ENCODE data around the gene TFDP1. TPM values are rescaled to one million over a fixed set of nuclear protein-coding genes. Genes with fewer than 3 reads are reported as not detected.

The TFDP1 gene
- polyA plus RNA-seq, 1 experiment = 99.8 TPM

DNA sequence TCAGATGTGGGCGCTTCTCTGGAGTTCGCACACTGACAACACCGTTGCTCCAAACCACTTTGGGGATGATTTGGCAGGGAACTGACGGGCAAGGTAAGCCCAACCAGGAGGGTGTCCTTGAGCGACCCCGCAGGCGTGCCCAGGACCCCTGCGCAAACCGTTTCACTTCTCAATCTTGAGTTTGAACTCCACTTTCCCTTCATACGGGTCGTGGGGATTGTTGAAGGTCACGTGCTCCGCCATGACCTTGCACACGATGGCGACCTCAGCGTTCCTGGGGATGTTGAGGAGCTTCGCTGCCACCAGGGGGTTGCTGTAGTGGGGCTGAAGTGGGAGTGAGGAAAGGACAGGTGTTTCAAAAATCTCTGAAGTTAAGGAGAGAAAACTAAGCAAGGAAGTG, 64.7 kb downstream of the TFDP1 start:
- POLR2A ChIA-PET = no interaction called here
- H3K27me3 ChIP-seq (ENCODE audit: control insufficient read depth, insufficient read depth, low read length) = 0 out of 2 replicates have a peak, but pooled peaks cover 2% of the 10 kb centered on the region
- DNase-seq (ENCODE audit: low read depth) = no peak
- TF ChIP-seq, protein P1, sequence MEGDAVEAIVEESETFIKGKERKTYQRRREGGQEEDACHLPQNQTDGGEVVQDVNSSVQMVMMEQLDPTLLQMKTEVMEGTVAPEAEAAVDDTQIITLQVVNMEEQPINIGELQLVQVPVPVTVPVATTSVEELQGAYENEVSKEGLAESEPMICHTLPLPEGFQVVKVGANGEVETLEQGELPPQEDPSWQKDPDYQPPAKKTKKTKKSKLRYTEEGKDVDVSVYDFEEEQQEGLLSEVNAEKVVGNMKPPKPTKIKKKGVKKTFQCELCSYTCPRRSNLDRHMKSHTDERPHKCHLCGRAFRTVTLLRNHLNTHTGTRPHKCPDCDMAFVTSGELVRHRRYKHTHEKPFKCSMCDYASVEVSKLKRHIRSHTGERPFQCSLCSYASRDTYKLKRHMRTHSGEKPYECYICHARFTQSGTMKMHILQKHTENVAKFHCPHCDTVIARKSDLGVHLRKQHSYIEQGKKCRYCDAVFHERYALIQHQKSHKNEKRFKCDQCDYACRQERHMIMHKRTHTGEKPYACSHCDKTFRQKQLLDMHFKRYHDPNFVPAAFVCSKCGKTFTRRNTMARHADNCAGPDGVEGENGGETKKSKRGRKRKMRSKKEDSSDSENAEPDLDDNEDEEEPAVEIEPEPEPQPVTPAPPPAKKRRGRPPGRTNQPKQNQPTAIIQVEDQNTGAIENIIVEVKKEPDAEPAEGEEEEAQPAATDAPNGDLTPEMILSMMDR (IDR thresholded peaks at IDR 0.05; ENCODE audit: insufficient read depth, low read depth, low read length) = no peak
- H3K36me3 ChIP-seq (ENCODE audit: control insufficient read depth, insufficient read depth, low read length) = no peaks in the 10 kb centered on the region
- CTCF ChIA-PET = no interaction called here
- H3K4me3 ChIP-seq (ENCODE audit: low read depth, low read length) = no peak overlapping the region

DNA sequence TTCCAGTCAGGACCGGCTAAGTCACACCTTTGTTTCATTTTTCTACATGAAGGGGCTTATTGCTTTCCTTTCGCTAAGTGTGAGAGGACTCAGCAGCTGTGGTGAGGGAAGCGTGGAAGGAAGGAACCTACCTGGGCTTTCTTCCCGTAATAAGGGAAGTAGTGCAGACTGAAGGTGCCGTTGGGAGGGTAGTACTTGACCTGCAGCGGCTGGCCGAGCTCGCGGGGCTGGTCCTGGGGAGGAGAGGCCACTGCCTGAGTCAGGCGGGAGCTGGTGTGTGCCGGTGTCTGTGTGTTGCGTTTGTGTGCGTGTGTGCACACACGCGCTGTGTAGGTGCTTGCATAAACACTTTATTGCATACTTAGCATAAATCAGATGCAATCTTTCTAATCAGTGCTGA, 65.7 kb downstream of the TFDP1 start:
- no peaks in the 10 kb centered on the region for H3K36me3 ChIP-seq (ENCODE audit: control insufficient read depth, insufficient read depth, low read length)
- H3K4me3 ChIP-seq (ENCODE audit: low read depth, low read length) = no peak overlapping the region
- CTCF ChIA-PET = interaction anchor here (0.7 to 1.2 kb wide), 2 partner anchors 74 to 546 kb away, joined by 3 read pairs; no protein-coding TSS in a partner anchor
- H3K27me3 ChIP-seq (ENCODE audit: control insufficient read depth, insufficient read depth, low read length) = 0 out of 2 replicates have a peak, but pooled peaks cover 2% of the 10 kb centered on the region
- POLR2A ChIA-PET = no interaction called here
- no peak for DNase-seq (ENCODE audit: low read depth)
- TF ChIP-seq, protein P1 (IDR thresholded peaks at IDR 0.05; ENCODE audit: insufficient read depth, low read depth, low read length) = no peak

DNA sequence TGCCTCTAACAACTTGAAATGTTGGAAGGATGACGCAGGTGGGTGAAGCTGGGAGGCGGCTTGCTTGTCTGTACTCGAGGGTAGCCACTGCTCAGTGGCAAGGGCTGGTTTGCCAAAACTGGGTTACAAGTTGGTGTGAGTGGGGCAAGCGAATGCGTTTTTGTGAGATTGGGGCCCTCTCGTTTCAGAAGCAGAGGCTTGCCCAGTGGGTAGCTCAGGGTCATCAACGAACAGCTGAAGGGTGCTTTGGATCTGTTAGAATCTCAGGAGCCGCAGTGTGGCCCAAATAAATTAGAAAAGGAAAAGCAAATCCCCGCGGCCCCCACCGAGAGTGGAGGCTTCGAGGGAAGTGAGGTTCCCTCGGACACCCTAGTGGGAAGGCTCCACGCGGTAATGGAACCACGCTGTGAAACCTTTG, 66.2 kb downstream of the TFDP1 start:
- TF ChIP-seq, protein P1 (IDR thresholded peaks at IDR 0.05; ENCODE audit: insufficient read depth, low read depth, low read length) = no peak
- ChIA-PET POLR2A (no interaction called here), CTCF (interaction anchor here (1.2 kb wide), 1 partner anchor 74 kb away, joined by 3 read pairs; no protein-coding TSS in a partner anchor)
- Histone ChIP-seq H3K4me3 (ENCODE audit: low read depth, low read length) (no peak overlapping the region), H3K36me3 (ENCODE audit: control insufficient read depth, insufficient read depth, low read length) (no peaks in the 10 kb centered on the region), H3K27me3 (ENCODE audit: control insufficient read depth, insufficient read depth, low read length) (0 out of 2 replicates have a peak, but pooled peaks cover 2% of the 10 kb centered on the region)
- no peak for DNase-seq (ENCODE audit: low read depth)

DNA sequence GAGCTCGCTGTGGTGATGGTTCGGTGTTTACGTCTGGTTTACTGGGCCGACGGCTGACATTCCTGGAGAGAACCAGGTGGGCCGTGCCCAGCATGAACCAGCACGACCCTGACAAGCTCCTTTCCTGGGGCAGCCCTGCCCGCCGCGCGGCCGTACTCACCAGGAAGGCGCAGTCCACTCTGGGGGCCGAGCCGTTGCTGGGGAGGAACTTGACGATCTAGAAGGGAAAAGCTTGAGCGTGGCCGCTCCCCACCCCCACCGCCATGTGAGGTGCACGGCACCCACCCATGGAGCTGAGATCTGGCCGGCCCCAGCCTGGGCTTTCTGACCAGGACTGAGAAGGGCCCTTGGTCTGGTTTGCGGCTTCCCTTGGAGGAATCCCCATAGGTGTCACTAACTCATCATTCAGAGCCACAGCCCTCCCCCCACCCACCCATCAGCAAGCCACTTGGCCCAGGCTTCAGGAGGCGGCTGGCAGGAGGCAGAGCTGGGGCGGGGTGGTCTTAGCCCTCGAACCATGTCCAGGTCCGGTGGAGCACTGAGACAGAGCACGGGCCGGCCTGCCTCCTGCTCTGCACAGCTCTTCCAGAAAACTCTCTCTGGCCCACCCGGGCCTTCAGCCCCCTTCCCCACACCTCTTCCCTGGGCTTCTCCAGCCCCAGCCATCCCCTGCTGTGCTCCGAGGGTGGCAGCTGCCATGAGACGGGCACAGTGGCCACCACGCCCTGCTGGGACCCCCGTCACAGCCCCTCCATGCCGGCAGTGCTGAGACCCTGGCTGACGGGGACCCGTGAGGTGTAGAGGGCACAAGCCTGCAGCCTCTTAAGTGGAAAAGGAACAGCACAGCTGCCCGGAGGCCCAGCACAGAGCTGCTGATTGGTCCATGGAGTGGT, 67.2 kb downstream of the TFDP1 start:
- no peak for DNase-seq (ENCODE audit: low read depth)
- 0 out of 2 replicates have a peak, but pooled peaks cover 2% of the 10 kb centered on the region for H3K27me3 ChIP-seq (ENCODE audit: control insufficient read depth, insufficient read depth, low read length)
- TF ChIP-seq, protein P1 (IDR thresholded peaks at IDR 0.05; ENCODE audit: insufficient read depth, low read depth, low read length) = no peak
- ChIA-PET CTCF (interaction anchor here (1.2 kb wide), 1 partner anchor 73 kb away, joined by 3 read pairs; no protein-coding TSS in a partner anchor), POLR2A (no interaction called here)
- no peaks in the 10 kb centered on the region for H3K36me3 ChIP-seq (ENCODE audit: control insufficient read depth, insufficient read depth, low read length)
- no peak overlapping the region for H3K4me3 ChIP-seq (ENCODE audit: low read depth, low read length)

DNA sequence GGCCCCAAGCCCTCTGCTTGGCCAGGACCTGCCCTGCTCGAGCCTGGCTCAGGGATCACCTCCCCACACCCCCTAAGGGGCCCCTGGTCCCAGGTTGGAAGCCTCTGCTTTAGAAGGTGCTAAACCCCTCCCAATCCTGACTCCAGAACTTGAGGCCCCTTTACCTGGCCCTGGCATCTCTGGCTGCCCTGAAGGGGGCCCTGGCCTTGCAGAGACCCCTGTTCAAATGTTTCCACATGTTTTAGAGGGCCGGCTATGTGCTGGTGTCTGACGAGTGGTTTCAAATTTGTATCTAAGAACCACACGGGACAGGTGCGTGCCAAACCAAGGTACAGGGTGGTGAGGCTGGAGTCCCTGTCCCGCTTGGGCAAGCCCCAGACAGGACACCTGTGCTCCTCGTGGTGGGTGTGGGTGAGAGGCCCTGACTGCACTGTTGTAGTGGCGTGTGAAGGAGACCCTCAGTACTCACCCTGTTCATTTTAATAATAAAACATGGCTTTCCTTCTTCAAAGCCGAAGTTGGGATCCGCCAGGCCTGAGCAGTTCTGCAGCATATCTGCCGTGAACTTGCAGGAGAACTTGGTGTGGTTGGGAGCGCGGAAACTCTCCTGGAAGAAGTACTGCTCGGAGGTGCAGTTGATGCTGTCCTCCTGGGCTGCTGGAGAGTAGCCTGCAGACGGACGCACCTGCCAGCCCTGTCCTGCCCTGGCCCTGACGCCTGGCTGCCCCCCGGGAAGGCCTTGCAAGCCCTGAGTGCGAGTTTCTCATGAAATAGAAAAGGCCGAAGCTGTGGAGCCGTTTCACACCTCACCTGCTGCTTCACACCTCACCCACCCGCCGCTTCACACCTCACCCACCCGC, 68.1 kb downstream of the TFDP1 start:
- H3K36me3 ChIP-seq (ENCODE audit: control insufficient read depth, insufficient read depth, low read length) = no peaks in the 10 kb centered on the region
- H3K4me3 ChIP-seq (ENCODE audit: low read depth, low read length) = no peak overlapping the region
- H3K27me3 ChIP-seq (ENCODE audit: control insufficient read depth, insufficient read depth, low read length) = 0 out of 2 replicates have a peak, but pooled peaks cover 2% of the 10 kb centered on the region
- ChIA-PET POLR2A (no interaction called here), CTCF (no interaction called here)
- DNase-seq (ENCODE audit: low read depth) = no peak
- TF ChIP-seq, protein P1 (IDR thresholded peaks at IDR 0.05; ENCODE audit: insufficient read depth, low read depth, low read length) = no peak
